Activated CD4-positive, alpha-beta T cell treated with anti-CD3 and anti-CD28 coated beads, Interleukin-2, amount 10 ng/mL, durations not matched to agents 24 days and 14 days (primary cell): ENCODE measurements around the gene MOB3C. TPM values are rescaled to one million over a fixed set of nuclear protein-coding genes. Genes with fewer than 3 reads are reported as not detected.
"Not testable (repeated sequence)": the region's sequence is repeated elsewhere in the genome, so short reads cannot be mapped to it uniquely, and the experiment has no call there.

ENCODE experiments used
- DNase-seq: peaks from one replicate; pipeline ENCODE4 v3.0.0; 2022
- H3K27ac Mint-ChIP-seq: one replicate; pipeline ENCODE4 v1.8.0; 2022; ENCODE audit warnings: mild to moderate bottlenecking, mixed read lengths
- H3K27me3 Mint-ChIP-seq: one replicate; pipeline ENCODE4 v1.8.0; 2022; ENCODE audit warnings: mixed read lengths
- H3K36me3 Mint-ChIP-seq: one replicate; pipeline ENCODE4 v1.8.0; 2022; ENCODE audit warnings: low read depth, mild to moderate bottlenecking, mixed read lengths
- H3K4me1 Mint-ChIP-seq: one replicate; pipeline ENCODE4 v1.8.0; 2021; ENCODE audit warnings: mixed read lengths
- H3K4me3 Mint-ChIP-seq: one replicate; pipeline ENCODE4 v1.8.0; 2022; ENCODE audit warnings: mild to moderate bottlenecking, moderate library complexity, mixed read lengths
- H3K9me3 Mint-ChIP-seq: one replicate; pipeline ENCODE4 v1.8.0; 2021; ENCODE audit warnings: mixed read lengths
- intact Hi-C: fragments of 100-400 bp; cut with micrococcal nuclease; formaldehyde crosslinking; loops from one replicate; pipeline ENCODE4 v1.15.1; 2023
- total RNA-seq: library from RNA; stranded (reverse); gene quantifications from 2 replicates; pipeline ENCODE4 v1.2.3, GENCODE V29; 2022

Gene MOB3C
- total RNA-seq, result 15.0 and 17.8 TPM in 2 replicates

- Mint-ChIP-seq H3K36me3 (peaks cover 4% of the 10 kb centered on the region), H3K27ac (peak within 1 kb of the TSS; percentile 90), H3K4me1 (peaks cover 55% of the 10 kb centered on the region), H3K4me3 (peak within 1 kb of the TSS; percentile 94), H3K9me3 (no peaks in the 10 kb centered on the region), H3K27me3 (no peaks in the 10 kb centered on the region)
- DNase-seq, result peak; percentile 91
- intact Hi-C loops, result loop anchor here (1.0 to 2.0 kb wide), 3 partner anchors 12 to 52 kb away; partner anchors contain the start of genes ATPAF1 and MKNK1
Observed at GRCh38 chr1:46616277-46617107, at the start of gene MOB3C. Gene MOB3C, minus strand, starts transcription at chr1:46616811. Its CDS starts 3,490 bp downstream, at chr1:46613321.

GRCh38 chr1:46665983-46666382 lies 49.4 kb upstream of the MOB3C start:
- DNase-seq, result no peak
- intact Hi-C loops, result no loop called here
- Mint-ChIP-seq H3K27me3 (no peaks in the 10 kb centered on the region), H3K36me3 (peaks cover 17% of the 10 kb centered on the region), H3K9me3 (no peaks in the 10 kb centered on the region), H3K4me3 (peak overlapping the region; percentile 88), H3K4me1 (peaks cover 16% of the 10 kb centered on the region), H3K27ac (no peak overlapping the region)

- H3K4me3 Mint-ChIP-seq, H3K27me3 Mint-ChIP-seq, DNase-seq, H3K9me3 Mint-ChIP-seq, intact Hi-C loops, H3K27ac Mint-ChIP-seq: not testable (repeated sequence)
- Mint-ChIP-seq H3K4me1 (peaks cover 25% of the 10 kb centered on the region), H3K36me3 (peaks cover 22% of the 10 kb centered on the region)
Observed at GRCh38 chr1:46662919-46663318, 46.3 kb upstream of the MOB3C start.

- H3K36me3 Mint-ChIP-seq, result peaks cover 39% of the 10 kb centered on the region
- H3K4me3 Mint-ChIP-seq, intact Hi-C loops, H3K27me3 Mint-ChIP-seq, H3K9me3 Mint-ChIP-seq, H3K27ac Mint-ChIP-seq, DNase-seq: not testable (repeated sequence)
- H3K4me1 Mint-ChIP-seq, result peaks cover 13% of the 10 kb centered on the region
Observed at GRCh38 chr1:46660116-46660515, 43.5 kb upstream of the MOB3C start.

- Mint-ChIP-seq H3K9me3 (peaks cover 6% of the 10 kb centered on the region), H3K36me3 (peaks cover 39% of the 10 kb centered on the region), H3K4me3 (no peak overlapping the region), H3K4me1 (peaks cover 11% of the 10 kb centered on the region), H3K27me3 (no peaks in the 10 kb centered on the region), H3K27ac (no peak overlapping the region)
- DNase-seq, result no peak
- intact Hi-C loops, result no loop called here
Observed at GRCh38 chr1:46659307-46659870, 42.8 kb upstream of the MOB3C start.

GRCh38 chr1:46657775-46658174 lies 41.2 kb upstream of the MOB3C start:
- Mint-ChIP-seq H3K27ac (peak overlapping the region; percentile 23), H3K4me3 (no peak overlapping the region), H3K36me3 (peaks cover 40% of the 10 kb centered on the region), H3K4me1 (peaks cover 22% of the 10 kb centered on the region), H3K27me3 (no peaks in the 10 kb centered on the region), H3K9me3 (peaks cover 6% of the 10 kb centered on the region)
- DNase-seq, result no peak
- intact Hi-C loops, result no loop called here

- Mint-ChIP-seq H3K4me1 (peaks cover 23% of the 10 kb centered on the region), H3K27me3 (no peaks in the 10 kb centered on the region), H3K4me3 (no peak overlapping the region), H3K9me3 (peaks cover 6% of the 10 kb centered on the region), H3K27ac (no peak overlapping the region), H3K36me3 (peaks cover 47% of the 10 kb centered on the region)
- DNase-seq, result no peak
- intact Hi-C loops, result no loop called here
Observed at GRCh38 chr1:46656643-46657042, 40.0 kb upstream of the MOB3C start.

GRCh38 chr1:46655848-46656247 lies 39.2 kb upstream of the MOB3C start:
- intact Hi-C loops, result no loop called here
- no peak overlapping the region for H3K27ac Mint-ChIP-seq

GRCh38 chr1:46654698-46655097 lies 38.1 kb upstream of the MOB3C start:
- H3K9me3 Mint-ChIP-seq, result peaks cover 15% of the 10 kb centered on the region
- peak overlapping the region; percentile 15 for H3K27ac Mint-ChIP-seq
- intact Hi-C loops, DNase-seq, H3K27me3 Mint-ChIP-seq, H3K4me3 Mint-ChIP-seq: not testable (repeated sequence)
- peaks cover 17% of the 10 kb centered on the region for H3K4me1 Mint-ChIP-seq
- H3K36me3 Mint-ChIP-seq, result peaks cover 63% of the 10 kb centered on the region

More at GRCh38 chr1:46655848-46656247, 39.2 kb upstream of the MOB3C start:
- Mint-ChIP-seq H3K4me1 (peaks cover 23% of the 10 kb centered on the region), H3K27me3 (no peaks in the 10 kb centered on the region), H3K9me3 (peaks cover 6% of the 10 kb centered on the region), H3K36me3 (peaks cover 52% of the 10 kb centered on the region), H3K4me3 (no peak overlapping the region)
- no peak for DNase-seq

- Mint-ChIP-seq H3K9me3 (peaks cover 15% of the 10 kb centered on the region), H3K4me3 (no peak overlapping the region), H3K27me3 (no peaks in the 10 kb centered on the region), H3K27ac (peak overlapping the region; percentile 41), H3K4me1 (peaks cover 15% of the 10 kb centered on the region), H3K36me3 (peaks cover 65% of the 10 kb centered on the region)
- intact Hi-C loops, result no loop called here
- no peak for DNase-seq
Observed at GRCh38 chr1:46654012-46654411, 37.4 kb upstream of the MOB3C start.

GRCh38 chr1:46653405-46653958 lies 36.9 kb upstream of the MOB3C start:
- H3K4me1 Mint-ChIP-seq, result peaks cover 15% of the 10 kb centered on the region
- H3K27me3 Mint-ChIP-seq, result no peaks in the 10 kb centered on the region
- DNase-seq, result no peak
- no peak overlapping the region for H3K4me3 Mint-ChIP-seq
- intact Hi-C loops, result no loop called here
- peak overlapping the region; percentile 31 for H3K27ac Mint-ChIP-seq
- H3K9me3 Mint-ChIP-seq, result peaks cover 15% of the 10 kb centered on the region
- H3K36me3 Mint-ChIP-seq, result peaks cover 69% of the 10 kb centered on the region

- Mint-ChIP-seq H3K36me3 (peaks cover 70% of the 10 kb centered on the region), H3K4me1 (peaks cover 13% of the 10 kb centered on the region), H3K9me3 (peaks cover 15% of the 10 kb centered on the region), H3K27me3 (no peaks in the 10 kb centered on the region), H3K4me3 (no peak overlapping the region), H3K27ac (peak overlapping the region; percentile 40)
- no peak for DNase-seq
- intact Hi-C loops, result no loop called here
Observed at GRCh38 chr1:46652321-46653100, 35.9 kb upstream of the MOB3C start.

GRCh38 chr1:46651152-46651551 lies 34.5 kb upstream of the MOB3C start:
- Mint-ChIP-seq H3K36me3 (peaks cover 77% of the 10 kb centered on the region), H3K4me1 (peaks cover 16% of the 10 kb centered on the region), H3K9me3 (peaks cover 15% of the 10 kb centered on the region)
- DNase-seq, H3K4me3 Mint-ChIP-seq, intact Hi-C loops, H3K27me3 Mint-ChIP-seq, H3K27ac Mint-ChIP-seq: not testable (repeated sequence)
